Measurements from ENCODE around the gene SYTL3.

The SYTL3 gene

GRCh38 chr6:158627168-158627939, 22.5 kb upstream of the SYTL3 start:
- no peak overlapping the region for H3K4me3 Mint-ChIP-seq
- no peaks in the 10 kb centered on the region for H3K9me3 Mint-ChIP-seq
- TF ChIP-seq CTCF (IDR thresholded peaks at IDR 0.05; ENCODE audit: unreplicated experiment in 3 of 3): no peak
- H3K27me3 Mint-ChIP-seq (ENCODE audit: low read depth): no peaks in the 10 kb centered on the region
- H3K27ac Mint-ChIP-seq: peak overlapping the region; percentile 10 to 58 (median 34)
- peaks cover 36% of the 10 kb centered on the region for H3K4me1 Mint-ChIP-seq
- H3K36me3 Mint-ChIP-seq (ENCODE audit: low read depth): peaks cover 66% of the 10 kb centered on the region

- H3K9me3 Mint-ChIP-seq: no peaks in the 10 kb centered on the region
- no peak overlapping the region for H3K4me3 Mint-ChIP-seq
- H3K4me1 Mint-ChIP-seq: peaks cover 36% of the 10 kb centered on the region
- H3K27me3 Mint-ChIP-seq (ENCODE audit: low read depth): no peaks in the 10 kb centered on the region
- peaks cover 66% of the 10 kb centered on the region for H3K36me3 Mint-ChIP-seq (ENCODE audit: low read depth)
- TF ChIP-seq CTCF (IDR thresholded peaks at IDR 0.05; ENCODE audit: unreplicated experiment in 3 of 3): no peak
- peak overlapping the region; percentile 10 to 58 (median 34) for H3K27ac Mint-ChIP-seq
Observed at GRCh38 chr6:158627940-158628211, 22.0 kb upstream of the SYTL3 start.

GRCh38 chr6:158628542-158628941, 21.3 kb upstream of the SYTL3 start:
- no peaks in the 10 kb centered on the region for H3K27me3 Mint-ChIP-seq (ENCODE audit: low read depth)
- H3K4me3 Mint-ChIP-seq: no peak overlapping the region
- H3K36me3 Mint-ChIP-seq (ENCODE audit: low read depth): peaks cover 66% of the 10 kb centered on the region
- H3K27ac Mint-ChIP-seq: no peak overlapping the region
- TF ChIP-seq CTCF (IDR thresholded peaks at IDR 0.05; ENCODE audit: unreplicated experiment in 3 of 3): no peak
- H3K9me3 Mint-ChIP-seq: no peaks in the 10 kb centered on the region
- H3K4me1 Mint-ChIP-seq: peaks cover 36% of the 10 kb centered on the region

- H3K36me3 Mint-ChIP-seq (ENCODE audit: low read depth): peaks cover 64% of the 10 kb centered on the region
- H3K4me1 Mint-ChIP-seq: peaks cover 36% of the 10 kb centered on the region
Observed at GRCh38 chr6:158629367-158630221, 20.3 kb upstream of the SYTL3 start.

GRCh38 chr6:158630938-158631616, 18.8 kb upstream of the SYTL3 start:
- Mint-ChIP-seq H3K27ac (peak overlapping the region; percentile 49 to 72 (median 62)), H3K9me3 (no peaks in the 10 kb centered on the region), H3K4me1 (peaks cover 36% of the 10 kb centered on the region), H3K36me3 (ENCODE audit: low read depth) (peaks cover 68% of the 10 kb centered on the region), H3K4me3 (no peak overlapping the region), H3K27me3 (ENCODE audit: low read depth) (no peaks in the 10 kb centered on the region)
- TF ChIP-seq CTCF (IDR thresholded peaks at IDR 0.05; ENCODE audit: unreplicated experiment in 3 of 3): no peak

More at GRCh38 chr6:158629367-158630221, 20.3 kb upstream of the SYTL3 start:
- peak overlapping the region in 1 of 3 experiments; percentile 45 for H3K27ac Mint-ChIP-seq
- no peaks in the 10 kb centered on the region for H3K27me3 Mint-ChIP-seq (ENCODE audit: low read depth)
- peak in 1 of 3 experiments; percentile 21 for TF ChIP-seq CTCF (IDR thresholded peaks at IDR 0.05; ENCODE audit: unreplicated experiment in 3 of 3)
- no peaks in the 10 kb centered on the region for H3K9me3 Mint-ChIP-seq
- H3K4me3 Mint-ChIP-seq: no peak overlapping the region
